Naive B cell (primary cell): ENCODE results near the gene KLK8. TPM values are rescaled to one million over a fixed set of nuclear protein-coding genes. Genes with fewer than 3 reads are reported as not detected.
"Not testable (repeated sequence)": the region's sequence is repeated elsewhere in the genome, so short reads cannot be mapped to it uniquely, and the experiment has no call there.

Source experiments
- ATAC-seq, 2 donors: fragments of 150-1000 bp; cut with Tn5 transposase; 2 replicates each; pipeline ENCODE4 v1.10.0; 2021; ENCODE audit warnings: low read depth in 2 of 2, mild to moderate bottlenecking in 2 of 2, moderate library complexity in 2 of 2
- DNase-seq: peaks from one replicate; pipeline ENCODE4 v3.0.0; 2022
- H3K27ac Mint-ChIP-seq, 6 donors: one replicate each; pipeline ENCODE4 v1.8.0; 2020 to 2022; ENCODE audit warnings: mild to moderate bottlenecking in 6 of 6, mixed read lengths in 6 of 6, moderate library complexity in 5 of 6, inconsistent platforms in 2 of 6
- H3K27me3 Mint-ChIP-seq, 3 donors: one replicate each; pipeline ENCODE4 v1.8.0; 2021 to 2022; ENCODE audit warnings: mixed read lengths in 3 of 3, mild to moderate bottlenecking in 1 of 3
- H3K36me3 Mint-ChIP-seq, 2 donors: one replicate each; pipeline ENCODE4 v1.8.0; 2020 to 2022; ENCODE audit warnings: mixed read lengths in 2 of 2, inconsistent platforms in 1 of 2, mild to moderate bottlenecking in 1 of 2
- H3K4me1 Mint-ChIP-seq, 3 donors: one replicate each; pipeline ENCODE4 v1.8.0; 2020 to 2022; ENCODE audit warnings: mixed read lengths in 3 of 3, inconsistent platforms in 1 of 3, mild to moderate bottlenecking in 1 of 3, moderate library complexity in 1 of 3
- H3K4me3 Mint-ChIP-seq, 8 donors: one replicate each; pipeline ENCODE4 v1.8.0; 2020 to 2022; ENCODE audit warnings: mild to moderate bottlenecking in 8 of 8, mixed read lengths in 8 of 8, moderate library complexity in 8 of 8, inconsistent platforms in 2 of 8
- H3K9me3 Mint-ChIP-seq, 7 donors: one replicate each; pipeline ENCODE4 v1.8.0; 2020 to 2022; ENCODE audit warnings: mixed read lengths in 7 of 7, mild to moderate bottlenecking in 5 of 7, inconsistent platforms in 2 of 7, moderate library complexity in 1 of 7
- polyA plus RNA-seq, 6 donors: library from polyadenylated mRNA; unstranded; fragments of 300-500 nt; fragmentation: Illumina TruSeq; gene quantifications; one replicate each; pipeline ENCODE4 v1.2.3, GENCODE V29; 2021; ENCODE audit warnings: low read depth in 6 of 6

KLK8 gene
- polyA plus RNA-seq, 6 donors from 2014 or later: not detected

DNA sequence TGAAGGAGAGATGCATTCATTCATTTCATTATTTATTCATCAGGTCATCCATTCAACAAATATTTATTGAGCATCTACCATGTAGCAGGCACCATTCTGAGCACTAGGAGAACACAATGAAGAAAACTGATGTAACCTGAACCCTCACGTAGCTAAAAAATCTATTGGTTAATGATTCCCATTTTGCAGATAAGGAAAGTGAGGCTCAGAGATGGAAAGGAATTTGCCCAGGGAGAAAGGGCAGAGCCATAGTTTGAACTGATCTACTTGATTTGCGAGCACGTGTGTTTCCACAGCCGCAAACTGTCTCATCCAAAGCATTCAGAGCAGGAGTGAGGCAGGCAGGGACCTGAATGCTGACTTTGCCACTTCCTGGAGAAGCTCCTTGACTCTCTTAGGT is 2.7 kb downstream of the KLK8 start:
- H3K4me1 Mint-ChIP-seq: peaks cover 0 to 3% (median 0%) of the 10 kb centered on the region in 3 donors
- peaks cover 16 to 64% (median 55%) of the 10 kb centered on the region in 3 donors for H3K27me3 Mint-ChIP-seq
- no peaks in the 10 kb centered on the region for H3K36me3 Mint-ChIP-seq
- H3K27ac Mint-ChIP-seq: no peak overlapping the region
- no peak overlapping the region for H3K4me3 Mint-ChIP-seq
- no peak for DNase-seq
- H3K9me3 Mint-ChIP-seq: peaks cover 1 to 14% (median 6%) of the 10 kb centered on the region in 7 donors
- no peak for ATAC-seq

DNA sequence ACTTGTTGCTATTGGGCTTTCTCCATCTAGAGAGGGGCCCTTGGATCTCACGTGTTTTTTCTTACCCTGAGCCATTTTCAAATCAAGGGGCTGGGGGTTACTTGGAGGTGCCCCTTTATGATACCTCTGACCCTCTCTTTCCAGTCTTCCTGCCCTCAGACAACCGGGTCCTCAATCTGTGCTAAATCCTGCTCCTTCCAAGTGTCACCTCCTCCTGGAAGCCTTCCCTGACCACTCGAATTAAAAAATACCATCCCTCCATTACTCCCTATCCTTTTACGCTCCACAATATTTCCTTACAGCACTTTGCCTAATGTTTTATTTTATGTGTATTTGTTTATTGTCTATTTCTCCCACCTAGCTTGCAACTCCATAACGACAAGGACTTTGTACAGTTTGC is 3.3 kb downstream of the KLK8 start:
- no peaks in the 10 kb centered on the region for H3K36me3 Mint-ChIP-seq
- ATAC-seq: no peak
- peaks cover 16 to 58% (median 49%) of the 10 kb centered on the region in 3 donors for H3K27me3 Mint-ChIP-seq
- H3K9me3 Mint-ChIP-seq: peaks cover 0 to 11% (median 6%) of the 10 kb centered on the region in 7 donors
- no peak overlapping the region for H3K4me3 Mint-ChIP-seq
- H3K27ac Mint-ChIP-seq: peak overlapping the region in 1 of 6 donors; percentile 69
- peaks cover 0 to 3% (median 0%) of the 10 kb centered on the region in 3 donors for H3K4me1 Mint-ChIP-seq
- no peak for DNase-seq

DNA sequence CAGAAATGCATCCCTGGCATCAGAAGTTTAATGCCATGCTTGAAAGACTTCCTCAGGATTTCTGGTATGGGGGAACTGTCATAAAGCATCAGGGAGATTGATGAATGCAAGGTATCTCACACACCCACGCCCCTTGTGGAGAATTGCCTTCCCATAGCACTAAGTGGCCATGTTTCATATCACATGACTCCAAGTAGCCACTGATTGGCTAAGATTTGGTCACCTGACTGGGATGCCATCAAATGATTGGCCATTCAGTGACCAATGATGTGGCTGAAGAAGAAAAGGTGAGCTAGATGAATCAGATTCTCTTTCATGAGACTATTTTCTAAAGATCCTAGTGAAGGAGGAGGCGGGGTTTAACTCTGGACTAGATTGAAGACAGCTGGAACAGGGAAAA is 7.3 kb downstream of the KLK8 start:
- Mint-ChIP-seq H3K4me3 (peak overlapping the region in 1 of 8 donors; percentile 22), H3K36me3 (no peaks in the 10 kb centered on the region), H3K27ac (no peak overlapping the region), H3K9me3 (peaks cover 6 to 16% (median 7%) of the 10 kb centered on the region in 7 donors), H3K27me3 (peaks cover 36 to 49% (median 36%) of the 10 kb centered on the region in 3 donors), H3K4me1 (no peaks in the 10 kb centered on the region)
- DNase-seq (no peak), ATAC-seq (no peak)

DNA sequence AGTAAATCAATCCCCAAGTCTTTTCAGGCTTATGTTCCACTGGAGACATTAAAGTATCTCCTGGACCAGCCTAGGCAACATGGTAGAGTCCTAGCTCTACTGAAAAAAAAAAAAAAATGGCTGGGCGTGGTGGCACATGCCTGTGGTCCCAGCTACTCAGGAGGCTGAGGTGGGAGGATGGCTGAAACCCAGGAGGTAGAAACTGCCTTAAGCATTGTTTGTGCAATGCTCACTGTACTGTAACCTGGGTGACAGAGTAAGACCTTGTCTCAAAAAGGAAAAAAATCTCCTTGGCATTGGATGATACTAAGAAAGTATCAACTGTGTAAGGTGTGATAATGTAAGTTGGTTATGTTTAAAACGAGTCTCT is 8.8 kb downstream of the KLK8 start:
- no peaks in the 10 kb centered on the region for H3K4me1 Mint-ChIP-seq
- no peaks in the 10 kb centered on the region for H3K36me3 Mint-ChIP-seq
- DNase-seq (no peak), ATAC-seq (no peak)
- no peak overlapping the region for H3K27ac Mint-ChIP-seq
- H3K9me3 Mint-ChIP-seq: peaks cover 6 to 16% (median 8%) of the 10 kb centered on the region in 7 donors
- H3K4me3 Mint-ChIP-seq: peak overlapping the region in 1 of 8 donors; percentile 9
- peaks cover 32 to 46% (median 36%) of the 10 kb centered on the region in 3 donors for H3K27me3 Mint-ChIP-seq

DNA sequence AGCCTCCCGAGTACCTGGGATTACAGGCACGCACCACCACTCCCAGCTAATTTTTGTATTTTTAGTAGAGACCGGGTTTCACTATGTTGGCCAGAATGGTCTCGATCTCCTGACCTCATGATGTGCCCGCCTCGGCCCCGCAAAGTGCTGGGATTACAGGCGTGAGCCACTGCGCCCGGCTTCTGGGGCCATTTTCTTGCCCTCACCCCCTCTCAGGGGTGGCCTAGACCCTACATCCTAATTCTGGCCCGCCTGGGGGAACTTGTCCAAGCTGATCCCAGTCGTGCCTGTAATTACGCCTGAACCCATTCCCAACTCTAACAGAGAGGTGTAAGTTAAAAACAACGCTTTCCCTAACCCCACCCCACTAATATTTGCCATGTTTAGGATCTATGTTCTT is 17.0 kb downstream of the KLK8 start:
- ATAC-seq, H3K36me3 Mint-ChIP-seq, H3K27ac Mint-ChIP-seq, DNase-seq, H3K4me3 Mint-ChIP-seq, H3K9me3 Mint-ChIP-seq: not testable (repeated sequence)
- H3K4me1 Mint-ChIP-seq: peaks cover 0 to 13% (median 0%) of the 10 kb centered on the region in 3 donors
- peaks cover 41 to 61% (median 58%) of the 10 kb centered on the region in 3 donors for H3K27me3 Mint-ChIP-seq

DNA sequence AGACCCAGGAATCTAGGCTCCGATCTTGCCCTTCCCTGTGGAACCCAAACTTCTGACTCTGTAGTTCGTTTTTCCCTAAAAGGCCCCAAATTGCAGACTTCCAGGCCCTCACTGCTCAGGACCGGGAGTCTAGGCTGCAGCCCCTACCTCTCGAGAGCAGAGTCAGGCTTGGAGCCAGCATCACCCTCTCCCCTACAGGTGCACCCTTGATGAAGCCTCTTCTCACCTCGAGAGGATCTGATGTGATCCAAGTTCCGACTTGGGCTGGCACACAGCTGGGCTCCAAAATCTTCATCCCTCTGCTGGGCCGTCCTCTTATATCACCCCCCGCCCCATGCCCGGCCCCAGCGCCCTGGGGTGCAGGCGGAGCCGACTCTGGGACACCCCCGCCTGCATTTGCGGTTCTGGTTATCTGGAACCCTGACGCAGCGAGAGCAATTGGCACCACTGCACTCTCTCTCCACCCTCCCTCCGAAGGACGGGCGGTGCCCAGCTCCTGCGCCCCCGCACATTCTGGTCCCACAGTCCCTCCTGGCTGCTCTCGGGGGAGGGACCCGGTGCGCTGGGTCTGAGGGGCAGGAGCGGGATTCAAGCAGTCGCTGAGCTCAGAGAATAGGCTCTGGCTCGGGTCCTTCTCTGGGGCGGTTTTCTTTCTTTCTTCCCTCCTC is 17.6 kb downstream of the KLK8 start, which contains the start of gene KLK7:
Gene KLK7 (minus strand): TSS at position 293 of the 668 bp plus-strand sequence. CDS start 1,518 bp downstream, outside the sequence.
- Mint-ChIP-seq H3K36me3 (no peaks in the 10 kb centered on the region), H3K4me3 (no peak within 1 kb of the TSS), H3K4me1 (peaks cover 0 to 13% (median 0%) of the 10 kb centered on the region in 3 donors), H3K27ac (no peak within 1 kb of the TSS), H3K9me3 (peaks cover 0 to 8% (median 0%) of the 10 kb centered on the region in 7 donors), H3K27me3 (peaks cover 40 to 64% (median 59%) of the 10 kb centered on the region in 3 donors)
- ATAC-seq (no peak), DNase-seq (no peak)

DNA sequence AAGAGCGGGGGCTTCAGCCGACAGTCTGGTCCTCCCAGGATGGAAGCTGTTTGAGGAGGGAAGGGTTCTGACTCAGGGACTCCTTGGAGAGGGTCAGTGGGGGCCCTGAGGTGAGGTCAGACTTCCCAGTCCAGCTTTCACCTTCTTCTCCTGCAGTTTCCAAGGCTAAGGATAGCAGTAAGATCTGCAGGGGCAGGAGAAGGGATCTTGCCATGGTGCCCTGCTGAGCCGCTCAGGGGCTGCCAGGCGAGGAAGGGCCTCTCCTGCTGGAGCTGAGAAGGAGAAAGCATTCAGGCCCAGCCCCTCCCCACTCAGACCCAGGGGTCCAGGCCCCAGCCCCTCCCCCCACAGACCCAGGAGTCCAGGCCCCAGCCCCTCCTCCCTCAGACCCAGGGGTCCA is 19.2 kb downstream of the KLK8 start:
- ATAC-seq: no peak
- Mint-ChIP-seq H3K36me3 (no peaks in the 10 kb centered on the region), H3K4me3 (no peak overlapping the region), H3K27me3 (peaks cover 31 to 70% (median 65%) of the 10 kb centered on the region in 3 donors), H3K27ac (no peak overlapping the region), H3K9me3 (peaks cover 0 to 8% (median 0%) of the 10 kb centered on the region in 7 donors), H3K4me1 (peaks cover 0 to 13% (median 0%) of the 10 kb centered on the region in 3 donors)
- DNase-seq: no peak

DNA sequence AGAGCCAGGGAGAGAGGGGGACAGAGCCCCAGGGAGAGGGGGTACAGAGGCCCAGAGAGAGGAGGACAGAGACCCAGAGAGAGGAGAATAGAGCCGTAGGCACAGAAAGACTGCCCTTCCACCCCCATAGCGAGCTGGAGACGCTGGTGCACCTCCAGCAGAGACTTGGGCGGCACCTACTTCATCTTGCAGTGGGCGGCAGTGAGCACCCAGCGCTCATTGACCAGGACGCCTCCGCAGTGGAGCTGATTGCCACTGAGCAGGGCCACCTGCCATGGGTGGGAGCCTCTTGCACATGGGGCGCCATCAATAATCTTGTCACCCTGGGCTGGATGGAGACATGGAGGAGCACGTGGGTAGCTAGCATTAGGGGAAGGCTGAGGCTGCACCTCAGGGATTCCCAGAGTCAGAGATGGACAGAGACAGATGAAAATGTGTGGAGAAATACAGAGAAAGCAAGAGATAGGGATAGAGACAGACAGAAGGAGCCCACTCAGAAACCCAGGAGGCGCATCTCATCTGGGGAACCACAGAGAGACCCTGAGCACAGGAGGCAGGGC is 19.7 kb downstream of the KLK8 start:
- DNase-seq: no peak
- ATAC-seq: no peak
- H3K27me3 Mint-ChIP-seq: peaks cover 31 to 76% (median 66%) of the 10 kb centered on the region in 3 donors
- H3K4me3 Mint-ChIP-seq: no peak overlapping the region
- no peak overlapping the region for H3K27ac Mint-ChIP-seq
- H3K36me3 Mint-ChIP-seq: no peaks in the 10 kb centered on the region
- peaks cover 0 to 13% (median 0%) of the 10 kb centered on the region in 3 donors for H3K4me1 Mint-ChIP-seq
- H3K9me3 Mint-ChIP-seq: peaks cover 0 to 8% (median 0%) of the 10 kb centered on the region in 7 donors

DNA sequence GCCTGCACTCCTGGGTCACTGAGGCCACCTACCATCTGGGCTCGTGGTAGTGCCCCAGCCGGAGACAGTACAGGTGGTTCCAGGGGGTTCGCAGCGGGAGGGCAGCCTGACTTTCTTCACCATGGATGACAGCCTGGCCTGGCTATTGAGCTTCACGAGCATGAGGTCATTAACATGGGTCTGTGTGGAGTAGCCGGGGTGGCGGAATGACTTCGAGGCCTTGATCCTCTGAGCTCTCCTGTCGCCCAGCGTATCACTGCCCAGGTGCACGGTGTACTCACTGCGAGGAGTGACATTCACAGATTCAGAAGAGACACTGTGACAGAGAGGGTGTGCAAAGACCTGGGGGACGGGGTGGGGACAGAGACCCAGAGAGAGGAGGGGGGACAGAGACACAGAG is 21.2 kb downstream of the KLK8 start:
- Mint-ChIP-seq H3K27ac (no peak overlapping the region), H3K36me3 (no peaks in the 10 kb centered on the region), H3K27me3 (peaks cover 34 to 81% (median 69%) of the 10 kb centered on the region in 3 donors), H3K9me3 (peaks cover 0 to 4% (median 0%) of the 10 kb centered on the region in 7 donors), H3K4me3 (no peak overlapping the region), H3K4me1 (peaks cover 0 to 13% (median 0%) of the 10 kb centered on the region in 3 donors)
- DNase-seq (no peak), ATAC-seq (no peak)

DNA sequence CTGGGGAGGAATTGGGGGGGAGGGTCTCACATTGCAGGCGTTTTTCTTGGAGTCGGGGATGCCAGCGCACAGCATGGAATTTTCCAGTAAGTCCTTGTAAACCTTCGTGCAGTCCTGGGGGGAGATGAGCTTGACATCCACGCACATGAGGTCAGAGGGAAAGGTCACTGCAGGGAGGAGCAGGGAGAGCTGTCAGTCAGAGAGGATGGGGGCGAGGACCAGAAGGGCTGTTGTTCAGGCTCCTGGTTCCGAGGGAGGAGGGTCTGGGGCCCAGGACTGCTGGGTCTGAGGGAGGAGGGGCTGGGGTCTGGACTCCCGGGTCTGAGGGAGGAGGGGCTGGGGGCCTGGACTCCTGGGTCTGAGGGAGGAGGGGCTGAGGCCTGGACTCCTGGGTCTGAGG is 21.6 kb downstream of the KLK8 start:
- Mint-ChIP-seq H3K4me3 (no peak overlapping the region), H3K36me3 (no peaks in the 10 kb centered on the region), H3K27ac (no peak overlapping the region), H3K9me3 (no peaks in the 10 kb centered on the region), H3K27me3 (peaks cover 32 to 77% (median 65%) of the 10 kb centered on the region in 3 donors), H3K4me1 (peaks cover 0 to 13% (median 0%) of the 10 kb centered on the region in 3 donors)
- ATAC-seq: no peak
- no peak for DNase-seq

DNA sequence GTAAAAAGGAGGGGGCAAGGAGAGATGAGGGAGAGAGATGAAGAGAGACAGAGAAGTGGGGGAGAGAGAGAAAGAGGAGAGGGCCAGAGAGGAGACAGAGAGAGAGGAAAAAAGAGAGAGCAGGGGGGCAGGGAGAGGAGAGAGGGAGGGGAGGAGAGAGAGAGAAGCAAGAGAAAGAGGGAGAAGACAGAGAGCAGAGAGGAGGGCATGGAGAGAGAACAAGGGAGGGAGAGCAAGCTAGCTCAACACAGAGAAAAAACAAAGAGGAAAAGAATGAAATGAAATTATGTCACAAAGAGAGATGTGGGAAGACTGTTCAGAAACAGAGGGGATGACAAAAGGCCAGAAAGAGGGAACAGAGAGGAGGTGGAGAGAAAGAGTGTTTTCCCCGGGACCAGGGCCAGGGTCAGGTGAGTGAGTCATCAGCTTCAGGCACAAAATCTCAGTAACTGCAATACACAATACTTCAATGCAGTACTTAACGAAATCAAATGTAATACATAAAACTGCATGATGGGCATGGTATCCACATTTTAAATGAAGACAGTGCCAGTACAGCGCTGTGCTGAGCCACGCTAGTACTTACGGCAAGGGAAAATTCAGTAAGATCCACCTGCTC is 22.5 kb downstream of the KLK8 start:
- Mint-ChIP-seq H3K36me3 (no peaks in the 10 kb centered on the region), H3K4me3 (no peak overlapping the region), H3K4me1 (peaks cover 0 to 13% (median 0%) of the 10 kb centered on the region in 3 donors), H3K27me3 (peaks cover 38 to 68% (median 64%) of the 10 kb centered on the region in 3 donors), H3K9me3 (no peaks in the 10 kb centered on the region), H3K27ac (no peak overlapping the region)
- DNase-seq: no peak
- ATAC-seq: no peak

DNA sequence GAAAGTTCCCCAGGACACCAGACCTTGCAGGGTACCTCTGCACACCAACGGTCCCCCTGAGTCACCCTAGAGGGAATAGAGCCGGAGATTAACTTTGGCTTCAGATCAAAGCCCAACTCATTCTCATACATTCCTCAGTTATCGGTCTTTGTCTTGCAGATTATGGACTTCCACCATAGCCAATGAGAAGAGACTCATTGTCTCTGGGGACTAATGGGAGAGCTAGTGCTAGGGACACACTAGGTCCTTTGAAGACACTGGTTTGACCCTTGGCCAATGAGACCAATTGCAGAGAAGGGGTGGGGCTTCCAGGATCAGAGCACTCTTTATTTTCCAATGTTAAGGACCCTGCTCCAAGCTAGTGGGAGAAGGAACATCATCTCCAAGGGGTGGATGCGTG is 23.8 kb downstream of the KLK8 start:
- Mint-ChIP-seq H3K4me3 (no peak overlapping the region), H3K4me1 (peaks cover 0 to 13% (median 0%) of the 10 kb centered on the region in 3 donors), H3K9me3 (peaks cover 0 to 5% (median 0%) of the 10 kb centered on the region in 7 donors), H3K36me3 (no peaks in the 10 kb centered on the region), H3K27ac (no peak overlapping the region), H3K27me3 (peaks cover 38 to 70% (median 67%) of the 10 kb centered on the region in 3 donors)
- ATAC-seq (no peak), DNase-seq (no peak)

DNA sequence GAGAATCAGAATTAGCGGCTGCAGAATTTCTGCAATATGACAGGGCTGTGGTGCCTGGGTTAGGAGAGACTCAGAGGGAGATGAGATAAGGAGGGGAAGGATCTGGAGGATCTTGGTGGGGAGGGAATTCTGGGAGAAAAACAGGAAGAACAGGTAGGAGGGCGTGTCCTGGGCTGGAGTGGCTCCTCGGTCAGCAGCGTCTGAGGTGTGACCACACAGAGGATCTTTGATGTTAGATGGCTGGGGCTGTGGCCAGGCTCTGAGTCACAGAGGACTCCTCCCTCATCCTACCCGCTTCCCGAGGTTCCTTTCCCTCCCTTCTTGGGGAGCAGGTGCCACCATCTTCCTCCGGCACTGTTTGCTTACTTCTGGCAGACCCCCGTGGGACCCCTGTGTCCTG is 25.6 kb downstream of the KLK8 start:
- H3K36me3 Mint-ChIP-seq: no peaks in the 10 kb centered on the region
- H3K27ac Mint-ChIP-seq: peak overlapping the region in 1 of 6 donors; percentile 72
- peaks cover 0 to 6% (median 0%) of the 10 kb centered on the region in 3 donors for H3K4me1 Mint-ChIP-seq
- peak overlapping the region in 1 of 8 donors; percentile 66 for H3K4me3 Mint-ChIP-seq
- H3K27me3 Mint-ChIP-seq: peaks cover 34 to 69% (median 67%) of the 10 kb centered on the region in 3 donors
- ATAC-seq (no peak), DNase-seq (no peak)
- peaks cover 0 to 5% (median 0%) of the 10 kb centered on the region in 7 donors for H3K9me3 Mint-ChIP-seq
